Measurements from ENCODE around the gene MAN1A1.

DNA sequence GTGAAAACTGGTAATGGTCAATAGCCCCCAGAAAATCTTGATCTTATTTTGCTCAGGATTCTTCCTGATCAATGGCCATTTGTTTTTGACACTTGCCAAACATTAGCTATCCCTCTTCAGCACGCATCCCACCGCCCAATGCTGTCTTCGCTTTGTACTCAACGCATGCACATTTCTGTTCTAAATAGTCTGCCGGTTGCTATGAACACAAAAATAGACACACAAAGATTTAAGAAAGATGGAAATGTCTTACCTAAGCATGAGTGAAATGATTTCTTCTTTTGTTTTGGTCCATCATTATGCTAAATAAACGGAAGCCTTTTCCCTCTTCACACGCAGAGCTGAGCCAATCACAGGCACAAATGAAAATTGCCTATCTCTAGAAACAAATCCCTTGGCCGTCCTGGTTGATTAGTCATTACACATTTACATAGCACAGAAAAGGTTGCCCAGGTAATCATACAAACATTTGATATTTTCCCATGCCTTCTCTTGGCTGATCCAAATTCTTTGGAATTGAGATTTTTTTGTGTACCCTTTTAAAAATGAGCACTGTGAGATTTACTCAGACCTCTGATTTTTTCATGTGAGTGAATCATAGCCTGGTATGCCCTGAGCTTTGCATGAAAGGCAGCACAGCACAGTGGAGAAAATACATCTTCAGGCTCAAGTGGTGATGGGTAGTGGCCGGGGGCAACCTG lies 200.6 kb downstream of the MAN1A1 start:
- no peak for TF ChIP-seq CTCF (IDR thresholded peaks at IDR 0.05; ENCODE audit: low read depth, low read length, poor library complexity, severe bottlenecking)
- no peak for TF ChIP-seq EZH2phosphoT487 (IDR thresholded peaks at IDR 0.05; ENCODE audit: borderline replicate concordance, low read length)
